ENCODE measurements around the gene MOK.

- no peak for TF ChIP-seq CTCF (IDR thresholded peaks at IDR 0.05)
- no peak for TF ChIP-seq POLR2A (IDR thresholded peaks at IDR 0.05; ENCODE audit: low read depth)
Observed at GRCh38 chr14:102217987-102218421, 87.0 kb downstream of the MOK start.
